Endothelial cell of umbilical vein (primary cell): ENCODE results near the gene PLPPR3. TPM values are rescaled to one million over a fixed set of nuclear protein-coding genes. Genes with fewer than 3 reads are reported as not detected.

Source experiments
- BruUV-seq: library from RNA; stranded (reverse); fragments of 400-500 nt; replicated peaks from 2 replicates; lab custom pipeline; 2021; lab: Mats Ljungman, UMichigan
- CTCF ChIA-PET: fragments of 300-600, 350-600 bp; sonication (Branson Sonifier 250); formaldehyde crosslinking; loops from one replicate; lab custom pipeline; 2021; ENCODE audit warnings: antibody characterized with exemption, inconsistent platforms; lab: Charles Lee
- POLR2A ChIA-PET: fragments of 300-600, 350-600 bp; sonication (Branson Sonifier 250); formaldehyde crosslinking; loops from one replicate; lab custom pipeline; 2021; ENCODE audit warnings: antibody characterized with exemption, inconsistent platforms; lab: Charles Lee
- DNase-seq: peaks from one replicate; pipeline ENCODE4 v3.0.0-alpha.2; 2011; ENCODE audit warnings: low read depth, low spot score
- FAIRE-seq: peaks from 2 replicates; lab custom pipeline; 2011; peaks lifted over from hg19 to GRCh38; lab: Jason Lieb, UNC
- H2AFZ ChIP-seq: 2 replicates; pipeline ENCODE4 v1.6.0; 2012; ENCODE audit warnings: low read depth, low read length, control low read depth, inconsistent platforms
- H3K27ac ChIP-seq: 2 replicates; pipeline ENCODE4 v1.5.1; 2011; ENCODE audit warnings: low read depth, mild to moderate bottlenecking, control low read depth, low read length, moderate library complexity; ENCODE audit not compliant: insufficient read depth
- H3K27me3 ChIP-seq, 2 experiments: 2 replicates each; pipeline versions ENCODE4 v1.6.0 to v1.6.1; 2011; ENCODE audit warnings: low read length in 2 of 2, mixed read lengths in 1 of 2; ENCODE audit not compliant: control insufficient read depth in 2 of 2, insufficient read depth in 2 of 2
- H3K36me3 ChIP-seq, 2 experiments: 2 replicates in 1 of 2; 3 replicates in 1 of 2; pipeline ENCODE4 v1.5.1; 2011; ENCODE audit warnings: low read length in 2 of 2, mild to moderate bottlenecking in 1 of 2, moderate library complexity in 1 of 2; ENCODE audit not compliant: control insufficient read depth in 2 of 2, insufficient read depth in 2 of 2; ENCODE audit errors: extremely low read depth in 1 of 2
- H3K4me1 ChIP-seq: 3 replicates; pipeline ENCODE4 v1.5.1; 2011; ENCODE audit warnings: mild to moderate bottlenecking, low read length; ENCODE audit not compliant: control insufficient read depth, insufficient read depth; ENCODE audit errors: extremely low read depth
- H3K4me2 ChIP-seq: 2 replicates; pipeline ENCODE4 v1.6.1; 2011; ENCODE audit warnings: low read length, control low read depth, mixed read lengths; ENCODE audit not compliant: insufficient read depth
- H3K4me3 ChIP-seq, 3 experiments: fragments of 200-600 bp in 1 of 3; sonication (generic), shearing (Covaris generic) in 1 of 3; replicated peaks in 1 of 3; 2 replicates each; pipeline ENCODE4 v1.5.1; 2011 to 2016; ENCODE audit warnings: control low read depth in 3 of 3, low read length in 3 of 3, mild to moderate bottlenecking in 2 of 3, inconsistent platforms in 1 of 3, low read depth in 1 of 3, moderate library complexity in 1 of 3; ENCODE audit not compliant: insufficient read depth in 1 of 3
- H3K79me2 ChIP-seq: 2 replicates; pipeline ENCODE4 v1.6.0; 2012; ENCODE audit warnings: low read length, inconsistent platforms; ENCODE audit not compliant: control insufficient read depth, insufficient read depth
- H3K9ac ChIP-seq: replicated peaks from 2 replicates; pipeline ENCODE3; 2011; ENCODE audit warnings: low read length, control low read depth; ENCODE audit not compliant: insufficient read depth; ENCODE audit errors: extremely low read depth
- H3K9me1 ChIP-seq: replicated peaks from 3 replicates; pipeline ENCODE4 v1.6.0; 2011; ENCODE audit warnings: mild to moderate bottlenecking, low read length; ENCODE audit not compliant: control insufficient read depth, insufficient read depth; ENCODE audit errors: extremely low read depth
- H3K9me3 ChIP-seq: replicated peaks from 2 replicates; pipeline ENCODE4 v1.5.1; 2012; ENCODE audit warnings: low read length, inconsistent platforms; ENCODE audit not compliant: control insufficient read depth, insufficient read depth
- H4K20me1 ChIP-seq: replicated peaks from 2 replicates; pipeline ENCODE3; 2011; ENCODE audit warnings: mild to moderate bottlenecking, low read length; ENCODE audit not compliant: control insufficient read depth, insufficient read depth; ENCODE audit errors: extremely low read depth
- EZH2 ChIP-seq: IDR thresholded peaks from 2 replicates; pipeline ENCODE4 v1.6.1; 2012; ENCODE audit warnings: borderline replicate concordance, low read depth, mild to moderate bottlenecking, moderate library complexity, low read length, inconsistent platforms; ENCODE audit not compliant: severe bottlenecking
- FOS ChIP-seq: IDR thresholded peaks from 2 replicates; pipeline ENCODE4 v1.6.1; 2011; ENCODE audit warnings: mild to moderate bottlenecking, low read length, moderate library complexity, borderline replicate concordance; ENCODE audit not compliant: insufficient read depth
- JUN ChIP-seq: IDR thresholded peaks from 2 replicates; pipeline ENCODE4 v1.6.1; 2011; ENCODE audit warnings: borderline replicate concordance, low read depth; ENCODE audit not compliant: insufficient read length, insufficient read depth
- MYC ChIP-seq: IDR thresholded peaks from one replicate; pipeline ENCODE4 v1.6.1; 2011; ENCODE audit warnings: mild to moderate bottlenecking, low read depth, low read length
- dilution Hi-C: fragments of 300-500 bp; cut with MboI; formaldehyde crosslinking; loops from one replicate; pipeline ENCODE4 v1.15.0; 2019; ENCODE audit warnings: low sequenced_read_pairs; ENCODE audit not compliant: extremely low pct_ligation_motif_present
- intact Hi-C: fragments of 100-400 bp; cut with micrococcal nuclease; formaldehyde crosslinking; loops from one replicate; pipeline ENCODE4 v1.10.0; 2022
- polyA plus RNA-seq, 4 experiments: library from polyadenylated mRNA; depleted of rRNA in 3 of 4; stranded (reverse) in 3 of 4; unstranded in 1 of 4; fragments of >200 nt; gene quantifications; 2 replicates each; pipeline versions ENCODE4 v1.2.1 to v1.2.3, GENCODE V29; 2011 to 2012; ENCODE audit warnings: missing spikeins in 1 of 4
- total RNA-seq: library from RNA; stranded (reverse); gene quantifications from 2 replicates; pipeline ENCODE4 v1.2.3, GENCODE V29; 2021
- TF ChIP-seq, protein P1 (sequence below), 2 donors: IDR thresholded peaks; 1 replicate in 1 of 2; 2 replicates in 1 of 2; pipeline ENCODE4 v1.5.1; 2011; ENCODE audit warnings: low read length in 2 of 2, mild to moderate bottlenecking in 2 of 2, moderate library complexity in 2 of 2, control low read depth in 1 of 2, inconsistent platforms in 1 of 2, low read depth in 1 of 2; ENCODE audit not compliant: insufficient read depth in 1 of 2; ENCODE audit errors: extremely low read depth in 1 of 2

Gene PLPPR3
- total and polyA plus RNA-seq, 2 donors (not counting 3 experiments of a cell fraction or from before 2014, with no cell fraction given) = 1.1 to 1.2 TPM

DNA sequence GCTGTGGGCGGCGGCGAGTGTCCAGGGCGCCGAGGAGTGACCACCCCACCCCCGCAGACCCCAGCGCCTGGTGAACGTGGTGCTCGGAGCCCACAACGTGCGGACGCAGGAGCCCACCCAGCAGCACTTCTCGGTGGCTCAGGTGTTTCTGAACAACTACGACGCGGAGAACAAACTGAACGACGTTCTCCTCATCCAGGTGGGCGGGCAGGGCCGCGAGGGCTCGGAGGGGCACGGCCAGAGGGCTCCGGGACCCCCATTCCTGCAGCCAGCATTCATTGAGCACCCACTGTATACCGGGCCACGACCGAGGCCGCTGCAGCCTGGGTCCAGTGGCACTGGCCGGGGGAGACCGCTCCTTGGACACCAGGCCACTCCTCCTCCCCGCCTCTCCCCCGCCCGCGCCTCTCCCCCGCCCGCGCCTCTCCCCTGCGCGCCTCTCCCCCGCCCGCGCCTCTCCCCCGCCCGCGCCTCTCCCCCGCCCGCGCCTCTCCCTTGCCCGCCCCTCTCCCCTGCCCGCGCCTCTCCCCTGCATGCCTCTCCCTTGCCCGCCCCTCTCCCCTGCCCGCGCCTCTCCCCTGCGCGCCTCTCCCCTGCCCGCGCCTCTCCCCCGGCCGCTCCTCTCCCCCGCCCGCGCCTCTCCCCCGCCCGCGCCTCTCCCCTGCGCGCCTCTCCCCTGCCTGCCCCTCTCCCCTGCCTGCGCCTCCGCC, 22.2 kb upstream of the PLPPR3 start:
- CTCF ChIA-PET = no interaction called here
- H3K9ac ChIP-seq = no peak overlapping the region
- no peak for TF ChIP-seq MYC
- TF ChIP-seq EZH2 = peak; percentile 71
- no peak for TF ChIP-seq FOS
- TF ChIP-seq, protein P1, sequence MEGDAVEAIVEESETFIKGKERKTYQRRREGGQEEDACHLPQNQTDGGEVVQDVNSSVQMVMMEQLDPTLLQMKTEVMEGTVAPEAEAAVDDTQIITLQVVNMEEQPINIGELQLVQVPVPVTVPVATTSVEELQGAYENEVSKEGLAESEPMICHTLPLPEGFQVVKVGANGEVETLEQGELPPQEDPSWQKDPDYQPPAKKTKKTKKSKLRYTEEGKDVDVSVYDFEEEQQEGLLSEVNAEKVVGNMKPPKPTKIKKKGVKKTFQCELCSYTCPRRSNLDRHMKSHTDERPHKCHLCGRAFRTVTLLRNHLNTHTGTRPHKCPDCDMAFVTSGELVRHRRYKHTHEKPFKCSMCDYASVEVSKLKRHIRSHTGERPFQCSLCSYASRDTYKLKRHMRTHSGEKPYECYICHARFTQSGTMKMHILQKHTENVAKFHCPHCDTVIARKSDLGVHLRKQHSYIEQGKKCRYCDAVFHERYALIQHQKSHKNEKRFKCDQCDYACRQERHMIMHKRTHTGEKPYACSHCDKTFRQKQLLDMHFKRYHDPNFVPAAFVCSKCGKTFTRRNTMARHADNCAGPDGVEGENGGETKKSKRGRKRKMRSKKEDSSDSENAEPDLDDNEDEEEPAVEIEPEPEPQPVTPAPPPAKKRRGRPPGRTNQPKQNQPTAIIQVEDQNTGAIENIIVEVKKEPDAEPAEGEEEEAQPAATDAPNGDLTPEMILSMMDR (IDR thresholded peaks at IDR 0.05; ENCODE audit: extremely low read depth in 1 of 2, insufficient read depth in 1 of 2, low read depth in 1 of 2, low read length in 2 of 2) = no peak
- no peak for TF ChIP-seq JUN

More for the DNA sequence above, 22.2 kb upstream of the PLPPR3 start:
- dilution Hi-C loops (no loop called here), intact Hi-C loops (no loop called here)
- Histone ChIP-seq H3K4me1 (no peaks in the 10 kb centered on the region), H3K36me3 (no peaks in the 10 kb centered on the region), H2AFZ (no peak overlapping the region), H3K4me2 (no peak overlapping the region), H3K27me3 (peaks cover 0 to 6% of the 10 kb centered on the region in 2 experiments), H3K27ac (no peak overlapping the region), H3K79me2 (no peaks in the 10 kb centered on the region), H3K9me1 (no peaks in the 10 kb centered on the region), H4K20me1 (no peaks in the 10 kb centered on the region), H3K9me3 (no peaks in the 10 kb centered on the region), H3K4me3 (no peak overlapping the region)
- FAIRE-seq (no peak), DNase-seq (no peak)
- POLR2A ChIA-PET = no interaction called here
- no TSS peak for BruUV-seq
